Neural cell (in vitro differentiated cells): ENCODE results near the gene SNAP29. TPM values are rescaled to one million over a fixed set of nuclear protein-coding genes. Genes with fewer than 3 reads are reported as not detected.

Experiments used
- H2AFZ ChIP-seq: fragments of 200-600, 300-800 bp; sonication (generic), shearing (Covaris generic); 2 replicates; pipeline ENCODE4 v1.6.0; 2014; ENCODE audit warnings: low read depth, mild to moderate bottlenecking, antibody characterized with exemption, low read length, moderate library complexity
- H3F3A ChIP-seq: fragments of 200-600 bp; shearing (Covaris generic); 2 replicates; pipeline ENCODE4 v1.6.1; 2016; ENCODE audit warnings: mild to moderate bottlenecking, moderate library complexity, mixed read lengths, antibody characterized with exemption, low read length; ENCODE audit not compliant: insufficient read depth, poor library complexity, severe bottlenecking
- H3K27ac ChIP-seq: fragments of 200-600, 300-800 bp; sonication (generic), shearing (Covaris generic); 2 replicates; pipeline ENCODE4 v1.5.1; 2014; ENCODE audit warnings: mild to moderate bottlenecking, low read length, moderate library complexity
- H3K27me3 ChIP-seq: fragments of 300-800, 200-600 bp; sonication (generic), shearing (Covaris generic); 2 replicates; pipeline ENCODE4 v1.6.0; 2014; ENCODE audit warnings: mild to moderate bottlenecking, low read depth, low read length, moderate library complexity; ENCODE audit not compliant: insufficient read depth
- H3K36me3 ChIP-seq: fragments of 300-800, 200-600 bp; sonication (generic), shearing (Covaris generic); 2 replicates; pipeline ENCODE4 v1.5.1; 2014; ENCODE audit warnings: mild to moderate bottlenecking, antibody characterized with exemption, low read length, moderate library complexity; ENCODE audit not compliant: insufficient read depth
- H3K4me2 ChIP-seq: fragments of 300-800, 200-600 bp; sonication (generic), shearing (Covaris generic); 2 replicates; pipeline ENCODE4 v1.6.0; 2014; ENCODE audit warnings: mild to moderate bottlenecking, low read length
- H3K4me3 ChIP-seq: fragments of 300-800, 200-600 bp; sonication (generic), shearing (Covaris generic); 2 replicates; pipeline ENCODE4 v1.5.1; 2014; ENCODE audit warnings: mild to moderate bottlenecking, low read length, moderate library complexity
- H3K79me2 ChIP-seq: fragments of 200-600 bp; shearing (Covaris generic); replicated peaks from 2 replicates; pipeline ENCODE4 v1.6.0; 2014; ENCODE audit warnings: mild to moderate bottlenecking, low read length, moderate library complexity; ENCODE audit not compliant: insufficient read depth
- H3K9ac ChIP-seq: fragments of 300-800, 200-600 bp; sonication (generic), shearing (Covaris generic); 2 replicates; pipeline ENCODE4 v1.6.1; 2016; ENCODE audit warnings: mild to moderate bottlenecking, low read length, mixed read lengths
- H3K9me2 ChIP-seq: fragments of 200-600 bp; shearing (Covaris generic); 2 replicates; pipeline ENCODE4 v1.6.1; 2016; ENCODE audit warnings: mild to moderate bottlenecking, low read length, mixed read lengths; ENCODE audit not compliant: insufficient read depth
- H3K9me3 ChIP-seq: fragments of 200-600, 300-800 bp; sonication (generic), shearing (Covaris generic); 2 replicates; pipeline ENCODE4 v1.6.1; 2016; ENCODE audit warnings: mild to moderate bottlenecking, mixed run types, low read length, moderate library complexity, mixed read lengths
- H4K20me1 ChIP-seq: fragments of 200-600 bp; shearing (Covaris generic); 2 replicates; pipeline ENCODE4 v1.6.1; 2016; ENCODE audit warnings: mild to moderate bottlenecking, mixed run types; ENCODE audit not compliant: insufficient read depth
- EP300 ChIP-seq: fragments of 450-650 bp; conservative IDR thresholded peaks from 2 replicates; pipeline ENCODE4 v1.6.1; 2014; ENCODE audit warnings: antibody characterized with exemption, mild to moderate bottlenecking, moderate library complexity; ENCODE audit not compliant: poor library complexity, severe bottlenecking
- EZH2 ChIP-seq: fragments of 200-600, 300-800 bp; shearing (Covaris generic), sonication (generic); IDR thresholded peaks from 2 replicates; pipeline ENCODE4 v1.6.1; 2014; ENCODE audit warnings: antibody characterized with exemption, low read length, borderline replicate concordance, mild to moderate bottlenecking; ENCODE audit not compliant: insufficient read depth, poor library complexity, severe bottlenecking
- MXI1 ChIP-seq: fragments of 450-650 bp; conservative IDR thresholded peaks from 2 replicates; pipeline ENCODE4 v1.6.1; 2014; ENCODE audit warnings: antibody characterized with exemption, mild to moderate bottlenecking; ENCODE audit not compliant: poor library complexity, severe bottlenecking
- POLR2AphosphoS5 ChIP-seq: IDR thresholded peaks from 2 replicates; pipeline ENCODE4 v1.6.1; 2012
- RAD21 ChIP-seq: fragments of 450-650 bp; conservative IDR thresholded peaks from 2 replicates; pipeline ENCODE4 v1.6.1; 2014; ENCODE audit warnings: antibody characterized with exemption, mild to moderate bottlenecking, moderate library complexity
- REST ChIP-seq: IDR thresholded peaks from 2 replicates; pipeline ENCODE4 v1.6.1; 2012; ENCODE audit warnings: borderline replicate concordance
- SMC3 ChIP-seq: fragments of 450-650 bp; conservative IDR thresholded peaks from 2 replicates; pipeline ENCODE4 v1.6.1; 2014; ENCODE audit warnings: antibody characterized with exemption, mild to moderate bottlenecking, moderate library complexity; ENCODE audit not compliant: poor library complexity
- TAF1 ChIP-seq: IDR thresholded peaks from 2 replicates; pipeline ENCODE4 v1.6.1; 2012; ENCODE audit warnings: low read depth
- polyA plus RNA-seq: library from polyadenylated mRNA; depleted of rRNA; stranded (reverse); fragments of >200 nt; gene quantifications from 2 replicates; pipeline ENCODE4 v1.2.3, GENCODE V29; 2014
- TF ChIP-seq, protein P1 (sequence below): fragments of 450-650 bp; IDR thresholded peaks from 2 replicates; pipeline ENCODE4 v1.5.1; 2014; ENCODE audit warnings: antibody characterized with exemption, mild to moderate bottlenecking, moderate library complexity; ENCODE audit not compliant: poor library complexity, severe bottlenecking

SNAP29 gene
- polyA plus RNA-seq, 1 donor from 2014 or later: 7.0 TPM

GRCh38 chr22:20865875-20866445, 7.2 kb downstream of the SNAP29 start:
- Histone ChIP-seq H4K20me1 (no peaks in the 10 kb centered on the region), H3K36me3 (no peaks in the 10 kb centered on the region), H3K79me2 (no peaks in the 10 kb centered on the region), H3K27ac (no peak overlapping the region), H2AFZ (no peak overlapping the region), H3K4me3 (no peak overlapping the region), H3K9ac (no peak overlapping the region), H3K4me2 (no peak overlapping the region), H3K27me3 (no peaks in the 10 kb centered on the region), H3F3A (no peaks in the 10 kb centered on the region), H3K9me2 (no peaks in the 10 kb centered on the region), H3K9me3 (no peaks in the 10 kb centered on the region)
- no peak for TF ChIP-seq SMC3
- TF ChIP-seq EP300: no peak
- TF ChIP-seq, protein P1, sequence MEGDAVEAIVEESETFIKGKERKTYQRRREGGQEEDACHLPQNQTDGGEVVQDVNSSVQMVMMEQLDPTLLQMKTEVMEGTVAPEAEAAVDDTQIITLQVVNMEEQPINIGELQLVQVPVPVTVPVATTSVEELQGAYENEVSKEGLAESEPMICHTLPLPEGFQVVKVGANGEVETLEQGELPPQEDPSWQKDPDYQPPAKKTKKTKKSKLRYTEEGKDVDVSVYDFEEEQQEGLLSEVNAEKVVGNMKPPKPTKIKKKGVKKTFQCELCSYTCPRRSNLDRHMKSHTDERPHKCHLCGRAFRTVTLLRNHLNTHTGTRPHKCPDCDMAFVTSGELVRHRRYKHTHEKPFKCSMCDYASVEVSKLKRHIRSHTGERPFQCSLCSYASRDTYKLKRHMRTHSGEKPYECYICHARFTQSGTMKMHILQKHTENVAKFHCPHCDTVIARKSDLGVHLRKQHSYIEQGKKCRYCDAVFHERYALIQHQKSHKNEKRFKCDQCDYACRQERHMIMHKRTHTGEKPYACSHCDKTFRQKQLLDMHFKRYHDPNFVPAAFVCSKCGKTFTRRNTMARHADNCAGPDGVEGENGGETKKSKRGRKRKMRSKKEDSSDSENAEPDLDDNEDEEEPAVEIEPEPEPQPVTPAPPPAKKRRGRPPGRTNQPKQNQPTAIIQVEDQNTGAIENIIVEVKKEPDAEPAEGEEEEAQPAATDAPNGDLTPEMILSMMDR: no peak
- no peak for TF ChIP-seq POLR2AphosphoS5
- no peak for TF ChIP-seq TAF1
- TF ChIP-seq EZH2: no peak
- no peak for TF ChIP-seq RAD21
- TF ChIP-seq REST: no peak

DNA sequence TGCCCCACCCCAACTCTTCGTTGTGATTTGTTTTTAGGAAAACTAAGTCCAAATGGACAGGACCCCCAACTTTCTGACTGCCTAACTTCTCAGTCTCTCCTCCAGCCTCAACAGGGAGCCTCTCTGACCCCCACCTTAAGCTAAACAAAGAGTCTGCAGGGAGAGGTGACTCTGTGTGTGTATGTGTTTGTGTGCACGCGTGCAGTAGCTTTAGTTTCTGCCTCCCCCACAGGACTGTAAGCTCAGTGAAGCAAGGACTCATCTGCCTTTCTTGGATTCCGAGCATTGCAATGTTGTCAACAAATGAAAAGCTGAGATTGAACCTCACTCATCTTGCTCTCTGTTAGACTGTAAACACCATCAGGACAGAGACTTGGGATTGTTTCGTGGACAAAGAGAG, 7.9 kb downstream of the SNAP29 start:
- no peaks in the 10 kb centered on the region for H3K27me3 ChIP-seq
- no peaks in the 10 kb centered on the region for H3F3A ChIP-seq
- H3K36me3 ChIP-seq: no peaks in the 10 kb centered on the region
- H3K79me2 ChIP-seq: no peaks in the 10 kb centered on the region
- H3K4me2 ChIP-seq: no peak overlapping the region
- no peaks in the 10 kb centered on the region for H3K9me3 ChIP-seq
- no peak overlapping the region for H3K4me3 ChIP-seq
- no peaks in the 10 kb centered on the region for H3K9me2 ChIP-seq
- H3K9ac ChIP-seq: no peak overlapping the region
- no peaks in the 10 kb centered on the region for H4K20me1 ChIP-seq
- TF ChIP-seq RAD21 (no peak), EZH2 (no peak), MXI1 (no peak), EP300 (no peak), REST (no peak), TAF1 (no peak), POLR2AphosphoS5 (no peak), SMC3 (no peak)
- TF ChIP-seq, protein P1: no peak
- H3K27ac ChIP-seq: no peak overlapping the region
- H2AFZ ChIP-seq: no peak overlapping the region
